HG02763 (cell line): ENCODE results near the gene KRTAP19-3.
"Not testable (repeated sequence)": the region's sequence is repeated elsewhere in the genome, so short reads cannot be mapped to it uniquely, and the experiment has no call there.

Source experiments
- ATAC-seq: cut with Tn5 transposase; IDR thresholded peaks from one replicate; pipeline ENCODE4 v1.9.1; 2021; ENCODE audit warnings: mild to moderate bottlenecking, moderate library complexity; ENCODE audit not compliant: unreplicated experiment

The KRTAP19-3 gene

GRCh38 chr21:30491963-30492428, at the start of gene KRTAP19-3:
TSS of gene KRTAP19-3 (minus strand) at chr21:30492013. CDS start at chr21:30491957, 56 bp downstream.
- ATAC-seq = no peak

GRCh38 chr21:30518876-30519275, 27.1 kb upstream of the KRTAP19-3 start:
- ATAC-seq = no peak

GRCh38 chr21:30515681-30516080, 23.9 kb upstream of the KRTAP19-3 start:
- ATAC-seq = no peak

- not testable (repeated sequence) for ATAC-seq
These were observed 13.9 kb upstream of the KRTAP19-3 start for GRCh38 chr21:30505621-30506205.

GRCh38 chr21:30502041-30502440, 10.2 kb upstream of the KRTAP19-3 start, which contains the start of gene KRTAP19-5:
TSS of gene KRTAP19-5 (minus strand) at chr21:30502141. CDS start at chr21:30502090, 51 bp downstream.
- no peak for ATAC-seq

- no peak for ATAC-seq
These were observed 5.3 kb upstream of the KRTAP19-3 start, which contains the start of gene KRTAP19-4 for GRCh38 chr21:30497065-30497464. TSS of gene KRTAP19-4 (minus strand) at chr21:30497165. CDS start at chr21:30497110, 55 bp downstream.

GRCh38 chr21:30487336-30487735, 4.5 kb downstream of the KRTAP19-3 start, which contains the start of gene KRTAP19-2:
TSS of gene KRTAP19-2 (minus strand) at chr21:30487436. CDS start at chr21:30487348, 88 bp downstream.
- ATAC-seq = no peak

- ATAC-seq = no peak
These were observed 5.6 kb downstream of the KRTAP19-3 start for GRCh38 chr21:30486180-30486579.

GRCh38 chr21:30482130-30482529, 9.7 kb downstream of the KRTAP19-3 start:
- ATAC-seq = no peak

- ATAC-seq = no peak
These were observed 11.7 kb downstream of the KRTAP19-3 start, which contains the start of gene KRTAP19-1 for GRCh38 chr21:30480145-30480544. TSS of gene KRTAP19-1 (minus strand) at chr21:30480367. CDS start at chr21:30480317, 50 bp downstream.

GRCh38 chr21:30479259-30479658, 12.6 kb downstream of the KRTAP19-3 start:
- ATAC-seq = no peak

- ATAC-seq = no peak
These were observed 13.8 kb downstream of the KRTAP19-3 start for GRCh38 chr21:30478004-30478403.

GRCh38 chr21:30468900-30469714, 22.7 kb downstream of the KRTAP19-3 start:
- ATAC-seq = no peak

GRCh38 chr21:30463713-30464112, 28.1 kb downstream of the KRTAP19-3 start:
- no peak for ATAC-seq

- no peak for ATAC-seq
These were observed 43.3 kb downstream of the KRTAP19-3 start for GRCh38 chr21:30448514-30448913.

- no peak for ATAC-seq
These were observed 44.8 kb downstream of the KRTAP19-3 start for GRCh38 chr21:30447056-30447455.

GRCh38 chr21:30444204-30444603, 47.6 kb downstream of the KRTAP19-3 start:
- ATAC-seq = no peak

- no peak for ATAC-seq
These were observed 48.6 kb downstream of the KRTAP19-3 start for GRCh38 chr21:30443226-30443625.
